H1 (cell line): ENCODE results near the gene C2orf78. TPM values are rescaled to one million over a fixed set of nuclear protein-coding genes. Genes with fewer than 3 reads are reported as not detected.

Experiments used
- CTCF ChIA-PET: fragments of 300-600 bp; sonication (Branson Sonifier 250); formaldehyde crosslinking; loops from one replicate; lab custom pipeline; 2021; ENCODE audit not compliant: partially characterized antibody; lab: Charles Lee
- POLR2A ChIA-PET: fragments of 300-600 bp; sonication (Branson Sonifier 250); formaldehyde crosslinking; loops from one replicate; lab custom pipeline; 2021; ENCODE audit warnings: inconsistent platforms; ENCODE audit not compliant: partially characterized antibody; lab: Charles Lee
- DNase-seq, 2 experiments: peaks; one replicate each; pipeline versions ENCODE4 v3.0.0 to v3.0.0-alpha.2; 2010 to 2022; ENCODE audit warnings: low spot score in 2 of 2, low read depth in 1 of 2, mixed read lengths in 1 of 2
- FAIRE-seq: peaks from 2 replicates; lab custom pipeline; 2011; peaks lifted over from hg19 to GRCh38; lab: Jason Lieb, UNC
- H2AFZ ChIP-seq: 2 replicates; pipeline ENCODE4 v1.8.1; 2012; ENCODE audit warnings: low read length, inconsistent platforms
- H2AK5ac ChIP-seq: 2 replicates; pipeline ENCODE4 v1.6.1; 2013; ENCODE audit warnings: low read depth, low read length
- H2BK120ac ChIP-seq: replicated peaks from 2 replicates; pipeline ENCODE3; 2013; ENCODE audit warnings: low read depth, low read length, inconsistent platforms
- H2BK12ac ChIP-seq: 2 replicates; pipeline ENCODE4 v1.6.1; 2013; ENCODE audit warnings: low read depth, low read length
- H2BK15ac ChIP-seq: 2 replicates; pipeline ENCODE4 v1.6.1; 2013; ENCODE audit warnings: low read length
- H2BK20ac ChIP-seq: 2 replicates; pipeline ENCODE4 v1.6.1; 2013; ENCODE audit warnings: low read length
- H2BK5ac ChIP-seq: 2 replicates; pipeline ENCODE4 v1.6.1; 2013; ENCODE audit warnings: low read depth, low read length
- H3K14ac ChIP-seq: 2 replicates; pipeline ENCODE4 v1.6.1; 2013; ENCODE audit warnings: inconsistent platforms; ENCODE audit not compliant: insufficient read length
- H3K18ac ChIP-seq: 2 replicates; pipeline ENCODE4 v1.6.1; 2013; ENCODE audit warnings: low read length; ENCODE audit errors: extremely low read depth
- H3K23ac ChIP-seq: 2 replicates; pipeline ENCODE4 v1.6.1; 2013; ENCODE audit warnings: inconsistent platforms; ENCODE audit not compliant: insufficient read length
- H3K23me2 ChIP-seq: 2 replicates; pipeline ENCODE4 v1.6.1; 2013; ENCODE audit warnings: low read depth, low read length
- H3K27ac ChIP-seq: 2 replicates; pipeline ENCODE4 v1.6.1; 2011; ENCODE audit warnings: low read depth, low read length, inconsistent platforms
- H3K27me3 ChIP-seq, 4 experiments: replicated peaks in 1 of 4; 1 replicate in 1 of 4; 2 replicates in 3 of 4; pipeline versions ENCODE4 v1.6.1 to v1.8.1; 2011 to 2013; ENCODE audit warnings: low read length in 3 of 4, mild to moderate bottlenecking in 3 of 4, inconsistent platforms in 2 of 4, mixed read lengths in 2 of 4, moderate library complexity in 1 of 4; ENCODE audit not compliant: control insufficient read depth in 3 of 4, insufficient read depth in 3 of 4; ENCODE audit errors: extremely low read depth in 1 of 4
- H3K36me3 ChIP-seq, 4 experiments: 2 replicates each; pipeline versions ENCODE4 v1.6.1 to v1.8.1; 2011 to 2013; ENCODE audit warnings: mild to moderate bottlenecking in 4 of 4, low read length in 3 of 4, moderate library complexity in 2 of 4, control low read depth in 1 of 4, inconsistent platforms in 1 of 4; ENCODE audit not compliant: insufficient read depth in 4 of 4, control insufficient read depth in 2 of 4
- H3K4ac ChIP-seq: replicated peaks from 2 replicates; pipeline ENCODE3; 2013; ENCODE audit warnings: low read length, low read depth, mixed read lengths, inconsistent platforms; ENCODE audit not compliant: insufficient read length
- H3K4me1 ChIP-seq, 4 experiments: replicated peaks in 1 of 4; 1 replicate in 1 of 4; 2 replicates in 3 of 4; pipeline versions ENCODE4 v1.6.1 to v1.8.1; 2011 to 2013; ENCODE audit warnings: low read length in 3 of 4, inconsistent platforms in 2 of 4, mixed read lengths in 1 of 4; ENCODE audit not compliant: insufficient read depth in 4 of 4, control insufficient read depth in 3 of 4
- H3K4me2 ChIP-seq, 2 experiments: 2 replicates each; pipeline versions ENCODE4 v1.6.1 to v1.8.1; 2011 to 2013; ENCODE audit warnings: low read depth in 2 of 2, low read length in 2 of 2, control low read depth in 1 of 2, inconsistent platforms in 1 of 2, mild to moderate bottlenecking in 1 of 2; ENCODE audit not compliant: insufficient read depth in 1 of 2
- H3K4me3 ChIP-seq, 4 experiments: fragments of 200-600, 300-600 bp in 1 of 4; sonication (generic), shearing (Covaris generic), sonication (Bioruptor Twin) in 1 of 4; 2 replicates each; pipeline versions ENCODE4 v1.5.1 to v1.8.1; 2011 to 2016; ENCODE audit warnings: low read length in 4 of 4, low read depth in 3 of 4, control low read depth in 2 of 4, inconsistent platforms in 2 of 4, mild to moderate bottlenecking in 2 of 4, mixed read lengths in 1 of 4, moderate library complexity in 1 of 4; ENCODE audit not compliant: insufficient read depth in 2 of 4; ENCODE audit errors: extremely low read depth in 1 of 4
- H3K56ac ChIP-seq: replicated peaks from 2 replicates; pipeline ENCODE3; 2013; ENCODE audit warnings: low read depth, mild to moderate bottlenecking, mixed read lengths, low read length, inconsistent platforms; ENCODE audit not compliant: insufficient read length
- H3K79me1 ChIP-seq: 2 replicates; pipeline ENCODE4 v1.6.1; 2013; ENCODE audit warnings: low read depth, low read length, control low read depth
- H3K79me2 ChIP-seq, 2 experiments: 2 replicates each; pipeline versions ENCODE4 v1.6.1 to v1.8.1; 2012 to 2013; ENCODE audit warnings: low read length in 2 of 2, mild to moderate bottlenecking in 2 of 2, inconsistent platforms in 1 of 2; ENCODE audit not compliant: insufficient read depth in 2 of 2, control insufficient read depth in 1 of 2
- H3K9ac ChIP-seq, 4 experiments: replicated peaks in 1 of 4; 1 replicate in 1 of 4; 2 replicates in 3 of 4; pipeline versions ENCODE4 v1.6.1 to v1.8.1; 2011 to 2013; ENCODE audit warnings: low read depth in 3 of 4, low read length in 3 of 4, control low read depth in 2 of 4, mild to moderate bottlenecking in 2 of 4, moderate library complexity in 2 of 4, inconsistent platforms in 1 of 4; ENCODE audit errors: extremely low read depth in 1 of 4
- H3K9me3 ChIP-seq, 2 experiments: 2 replicates each; pipeline versions ENCODE4 v1.6.1 to v1.8.1; 2012 to 2013; ENCODE audit warnings: mild to moderate bottlenecking in 2 of 2, moderate library complexity in 2 of 2, control low read depth in 1 of 2, inconsistent platforms in 1 of 2, low read depth in 1 of 2, low read length in 1 of 2, mixed read lengths in 1 of 2; ENCODE audit not compliant: insufficient read depth in 2 of 2
- H4K20me1 ChIP-seq, 2 experiments: replicated peaks in 1 of 2; 2 replicates each; pipeline versions ENCODE3 to v1.8.1; 2011 to 2013; ENCODE audit warnings: inconsistent platforms in 2 of 2, low read length in 2 of 2, mild to moderate bottlenecking in 1 of 2; ENCODE audit not compliant: insufficient read depth in 2 of 2, control insufficient read depth in 1 of 2
- H4K5ac ChIP-seq: 2 replicates; pipeline ENCODE4 v1.6.1; 2013; ENCODE audit warnings: low read length, low read depth, mixed read lengths, inconsistent platforms; ENCODE audit not compliant: insufficient read length
- H4K8ac ChIP-seq: 2 replicates; pipeline ENCODE4 v1.8.0; 2013; ENCODE audit warnings: mild to moderate bottlenecking, moderate library complexity, low read length, inconsistent platforms; ENCODE audit not compliant: insufficient read depth; ENCODE audit errors: extremely low read depth
- H4K91ac ChIP-seq: replicated peaks from 2 replicates; pipeline ENCODE3; 2013; ENCODE audit warnings: low read length, mixed read lengths, inconsistent platforms; ENCODE audit not compliant: insufficient read length
- CHD1 ChIP-seq: IDR thresholded peaks from 2 replicates; pipeline ENCODE4 v1.6.1; 2012; ENCODE audit warnings: low read depth, low read length, improper control_type of control experiment
- NRF1 ChIP-seq: IDR thresholded peaks from 2 replicates; pipeline ENCODE4 v1.6.1; 2011; ENCODE audit warnings: mild to moderate bottlenecking, low read depth, low read length, improper control_type of control experiment
- polyA plus RNA-seq, 7 experiments: library from polyadenylated mRNA; depleted of rRNA in 3 of 7; stranded (reverse) in 5 of 7; unstranded in 2 of 7; fragments of >200 nt in 5 of 7; fragments of 200-250 nt in 2 of 7; gene quantifications; 1 replicate in 5 of 7; 2 replicates in 1 of 7; 4 replicates in 1 of 7; pipeline versions ENCODE4 v1.2.1 to v1.2.3, GENCODE V29; 2011 to 2013; ENCODE audit warnings: missing spikeins in 2 of 7, mixed read lengths in 2 of 7
- total RNA-seq: library from RNA; stranded (reverse); fragmentation: NEBNext Ultra II Directional; extraction: Animal tissue kit (Norgen Biotek cat#: 25700); gene quantifications from 2 replicates; pipeline ENCODE4 v1.2.1, GENCODE V29; 2021

C2orf78 gene
- total and polyA plus RNA-seq, 2 of the 8 experiments (the other 6 are each of a cell fraction or from before 2014, with no cell fraction given): 0.39 to 0.89 TPM

- POLR2A ChIA-PET: no interaction called here
These were observed 72.2 kb downstream of the C2orf78 start for GRCh38 chr2:73856214-73856613.

More at GRCh38 chr2:73856214-73856613, 72.2 kb downstream of the C2orf78 start:
- no peak overlapping the region for H4K8ac ChIP-seq
- no peak overlapping the region for H4K91ac ChIP-seq
- no peaks in the 10 kb centered on the region for H3K9me3 ChIP-seq
- H3K4ac ChIP-seq: no peak overlapping the region
- no peak overlapping the region for H3K4me3 ChIP-seq
- H3K14ac ChIP-seq: no peak overlapping the region
- H3K79me2 ChIP-seq: no peaks in the 10 kb centered on the region
- no peak overlapping the region for H3K9ac ChIP-seq
- H2BK15ac ChIP-seq: no peak overlapping the region
- H4K20me1 ChIP-seq: peaks cover 0 to 2% of the 10 kb centered on the region in 2 experiments
- H4K5ac ChIP-seq: no peak overlapping the region
- no peak overlapping the region for H3K4me2 ChIP-seq
- FAIRE-seq (no peak), DNase-seq (no peak)
- H3K36me3 ChIP-seq: peaks cover 15 to 67% (median 52%) of the 10 kb centered on the region in 4 experiments
- no peak overlapping the region for H2BK12ac ChIP-seq
- H3K56ac ChIP-seq: no peak overlapping the region
- H3K27ac ChIP-seq: no peak overlapping the region
- no peaks in the 10 kb centered on the region for H3K4me1 ChIP-seq
- H3K27me3 ChIP-seq: no peaks in the 10 kb centered on the region
- H2BK20ac ChIP-seq: no peak overlapping the region
- no peak overlapping the region for H3K23ac ChIP-seq
- H2BK120ac ChIP-seq: no peak overlapping the region
- H2AFZ ChIP-seq: no peak overlapping the region
- no peaks in the 10 kb centered on the region; the same call in 1 of the 2 replicates for H3K23me2 ChIP-seq
- H3K18ac ChIP-seq: no peak overlapping the region
- H3K79me1 ChIP-seq: no peaks in the 10 kb centered on the region
- no peak overlapping the region for H2BK5ac ChIP-seq
- CTCF ChIA-PET: interaction anchor here (0.7 to 1.0 kb wide), 2 partner anchors 9 to 176 kb away, joined by 3 read pairs; no protein-coding TSS in a partner anchor
- no peak for TF ChIP-seq CHD1
- TF ChIP-seq NRF1: no peak
- no peak overlapping the region for H2AK5ac ChIP-seq
